HepG2 (cell line): ENCODE data around the gene SRSF6.

Experiments
- EP300 ChIP-seq, 3 experiments: sonication (generic) in 1 of 3; formaldehyde crosslinking in 1 of 3; IDR thresholded peaks; 2 replicates each; pipeline versions ENCODE4 v1.5.1 to v1.6.1; 2011 to 2020; ENCODE audit warnings: low read depth in 2 of 3, low read length in 2 of 3, borderline replicate concordance in 1 of 3, improper control_type of control experiment in 1 of 3, mild to moderate bottlenecking in 1 of 3, missing genetic modification reagents in 1 of 3, moderate library complexity in 1 of 3
- FOXP1 ChIP-seq, 2 experiments: fragments of 450-650 bp in 1 of 2; IDR thresholded peaks; 2 replicates each; pipeline ENCODE4 v1.6.1; 2017 to 2018; ENCODE audit warnings: antibody characterized with exemption in 1 of 2
- ZNF430 ChIP-seq: sonication (generic); formaldehyde crosslinking; IDR thresholded peaks from 2 replicates; pipeline ENCODE4 v1.9.0; 2021; ENCODE audit warnings: mild to moderate bottlenecking, missing genetic modification reagents
- TF ChIP-seq, protein P1 (sequence below): sonication (generic); formaldehyde crosslinking; IDR thresholded peaks from 2 replicates; pipeline ENCODE4 v1.8.0; 2022; ENCODE audit warnings: mild to moderate bottlenecking, missing genetic modification reagents
- TF ChIP-seq, protein P2 (sequence below): conservative IDR thresholded peaks from 2 replicates; pipeline ENCODE4 v1.6.1; 2018; ENCODE audit warnings: missing genetic modification reagents

DNA sequence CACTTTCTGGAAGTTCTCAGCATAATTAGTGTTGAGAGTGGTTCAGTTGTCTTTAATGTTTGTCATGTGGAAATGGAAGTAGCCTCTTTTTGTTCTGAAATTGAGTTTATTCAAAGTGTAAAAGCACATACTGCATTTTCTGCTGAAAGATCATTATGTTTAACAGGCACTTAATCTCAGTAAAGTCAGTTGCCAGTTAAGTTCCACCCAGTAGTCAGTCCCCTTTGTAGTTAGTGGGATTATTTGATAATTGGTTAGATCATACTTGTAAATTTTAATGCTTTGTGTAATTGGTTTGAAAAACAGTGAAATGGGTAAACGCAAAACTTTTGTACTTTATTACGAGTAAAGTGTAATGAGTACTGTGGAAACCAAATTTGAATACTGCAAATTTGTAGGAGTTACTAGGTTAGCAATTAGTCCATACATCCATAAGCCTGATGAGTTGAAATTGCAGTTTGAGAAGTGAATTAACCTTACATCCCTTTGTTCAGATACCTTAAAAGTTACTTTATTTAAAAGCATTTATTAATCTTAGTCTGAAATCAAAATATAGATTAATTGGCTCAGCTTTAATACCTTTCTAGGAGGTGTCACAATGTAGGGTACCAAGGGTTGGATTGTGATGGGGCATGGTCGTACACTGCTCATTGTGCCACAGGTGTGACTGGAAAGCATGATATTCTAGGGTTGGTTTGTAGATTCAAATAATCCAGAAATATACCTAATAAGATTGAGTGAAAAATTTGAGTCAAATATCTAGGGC lies 4.4 kb downstream of the SRSF6 start:
- TF ChIP-seq, protein P1, sequence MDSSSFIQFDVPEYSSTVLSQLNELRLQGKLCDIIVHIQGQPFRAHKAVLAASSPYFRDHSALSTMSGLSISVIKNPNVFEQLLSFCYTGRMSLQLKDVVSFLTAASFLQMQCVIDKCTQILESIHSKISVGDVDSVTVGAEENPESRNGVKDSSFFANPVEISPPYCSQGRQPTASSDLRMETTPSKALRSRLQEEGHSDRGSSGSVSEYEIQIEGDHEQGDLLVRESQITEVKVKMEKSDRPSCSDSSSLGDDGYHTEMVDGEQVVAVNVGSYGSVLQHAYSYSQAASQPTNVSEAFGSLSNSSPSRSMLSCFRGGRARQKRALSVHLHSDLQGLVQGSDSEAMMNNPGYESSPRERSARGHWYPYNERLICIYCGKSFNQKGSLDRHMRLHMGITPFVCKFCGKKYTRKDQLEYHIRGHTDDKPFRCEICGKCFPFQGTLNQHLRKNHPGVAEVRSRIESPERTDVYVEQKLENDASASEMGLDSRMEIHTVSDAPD (CRISPR knock-in tag), result no peak
- TF ChIP-seq FOXP1 (IDR thresholded peaks at IDR 0.05) (no peak), FOXP1 (CRISPR knock-in tag; IDR thresholded peaks at IDR 0.05) (no peak), ZNF430 (CRISPR knock-in tag) (no peak), EP300 (IDR thresholded peaks at IDR 0.05; ENCODE audit: low read depth in 2 of 2, low read length in 2 of 2) (no peak), EP300 (CRISPR knock-in tag; IDR thresholded peaks at IDR 0.05; ENCODE audit: borderline replicate concordance) (no peak)
- TF ChIP-seq, protein P2, sequence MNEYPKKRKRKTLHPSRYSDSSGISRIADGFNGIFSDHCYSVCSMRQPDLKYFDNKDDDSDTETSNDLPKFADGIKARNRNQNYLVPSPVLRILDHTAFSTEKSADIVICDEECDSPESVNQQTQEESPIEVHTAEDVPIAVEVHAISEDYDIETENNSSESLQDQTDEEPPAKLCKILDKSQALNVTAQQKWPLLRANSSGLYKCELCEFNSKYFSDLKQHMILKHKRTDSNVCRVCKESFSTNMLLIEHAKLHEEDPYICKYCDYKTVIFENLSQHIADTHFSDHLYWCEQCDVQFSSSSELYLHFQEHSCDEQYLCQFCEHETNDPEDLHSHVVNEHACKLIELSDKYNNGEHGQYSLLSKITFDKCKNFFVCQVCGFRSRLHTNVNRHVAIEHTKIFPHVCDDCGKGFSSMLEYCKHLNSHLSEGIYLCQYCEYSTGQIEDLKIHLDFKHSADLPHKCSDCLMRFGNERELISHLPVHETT (CRISPR knock-in tag), result no peak
